SK-N-MC (cell line): ENCODE data around the gene PTPN1.

Experiments
- EZH2 ChIP-seq: fragments of 200-600 bp; sonication (generic); IDR thresholded peaks from one replicate; pipeline ENCODE4 v1.6.1; 2017; ENCODE audit warnings: antibody characterized with exemption
- POLR2AphosphoS5 ChIP-seq: IDR thresholded peaks from 2 replicates; pipeline ENCODE4 v1.6.1; 2012; ENCODE audit warnings: mild to moderate bottlenecking, low read depth, low read length, borderline replicate concordance

GRCh38 chr20:50537546-50538201 lies 27.5 kb downstream of the PTPN1 start:
- TF ChIP-seq EZH2 (no peak), POLR2AphosphoS5 (no peak)
